MM.1S (cell line): ENCODE data around the gene PLCXD3.

Experiments used
- CTCF ChIP-seq: fragments of 300-600 bp; sonication (generic); IDR thresholded peaks from 2 replicates; pipeline ENCODE4 v1.5.1; 2016; ENCODE audit warnings: antibody characterized with exemption, low read length, mixed read lengths
- EZH2 ChIP-seq: fragments of 300-600 bp; sonication (generic); optimal IDR thresholded peaks from 2 replicates; pipeline ENCODE3; 2017; ENCODE audit warnings: low read depth, mild to moderate bottlenecking, antibody characterized with exemption, low read length, mixed read lengths
- EZH2phosphoT487 ChIP-seq: fragments of 300-600 bp; sonication (generic); IDR thresholded peaks from 2 replicates; pipeline ENCODE4 v1.6.1; 2018; ENCODE audit warnings: antibody characterized with exemption, low read length

GRCh38 chr5:41410737-41411136, 99.7 kb downstream of the PLCXD3 start:
- TF ChIP-seq CTCF (no peak), EZH2 (no peak), EZH2phosphoT487 (no peak)
